Adrenal gland (tissue), 5 donors: ENCODE measurements around the gene SIRT3.

Source experiments
- POLR2A ChIP-seq, 2 donors: fragments of 450-650 bp; IDR thresholded peaks; one replicate each; pipeline ENCODE4 v1.6.1; 2017; ENCODE audit warnings: antibody characterized with exemption in 2 of 2, mild to moderate bottlenecking in 2 of 2, moderate library complexity in 1 of 2
- TF ChIP-seq, protein P1 (sequence below), 6 experiments: fragments of 450-650 bp in 4 of 6; fragments of 200-600 bp in 2 of 6; sonication (generic) in 1 of 6; IDR thresholded peaks; 1 replicate in 5 of 6; 2 replicates in 1 of 6; pipeline versions ENCODE4 v1.5.1 to v1.8.0; 2016 to 2021; ENCODE audit warnings: antibody characterized with exemption in 6 of 6, mild to moderate bottlenecking in 2 of 6, moderate library complexity in 1 of 6
- donor health status: DM: no; HTN: no; CAD: no.

DNA sequence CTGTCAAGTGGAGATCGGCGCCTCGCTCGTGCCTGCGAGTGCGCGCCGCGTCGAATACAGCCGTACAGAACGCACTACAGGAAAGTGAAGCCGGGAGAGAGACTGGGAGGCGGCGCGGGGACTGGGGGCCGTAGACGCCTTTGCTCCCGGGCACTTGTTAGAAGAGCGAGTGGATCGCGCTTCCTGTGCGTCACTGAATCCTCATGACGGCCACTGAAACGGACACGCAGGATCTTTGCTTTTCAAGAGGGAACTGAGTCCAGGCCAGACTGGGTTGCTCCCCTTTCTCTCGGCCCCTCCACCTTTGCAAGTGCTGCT is 28.3 kb downstream of the SIRT3 start:
- no peak for TF ChIP-seq POLR2A (IDR thresholded peaks at IDR 0.05)
- TF ChIP-seq, protein P1, sequence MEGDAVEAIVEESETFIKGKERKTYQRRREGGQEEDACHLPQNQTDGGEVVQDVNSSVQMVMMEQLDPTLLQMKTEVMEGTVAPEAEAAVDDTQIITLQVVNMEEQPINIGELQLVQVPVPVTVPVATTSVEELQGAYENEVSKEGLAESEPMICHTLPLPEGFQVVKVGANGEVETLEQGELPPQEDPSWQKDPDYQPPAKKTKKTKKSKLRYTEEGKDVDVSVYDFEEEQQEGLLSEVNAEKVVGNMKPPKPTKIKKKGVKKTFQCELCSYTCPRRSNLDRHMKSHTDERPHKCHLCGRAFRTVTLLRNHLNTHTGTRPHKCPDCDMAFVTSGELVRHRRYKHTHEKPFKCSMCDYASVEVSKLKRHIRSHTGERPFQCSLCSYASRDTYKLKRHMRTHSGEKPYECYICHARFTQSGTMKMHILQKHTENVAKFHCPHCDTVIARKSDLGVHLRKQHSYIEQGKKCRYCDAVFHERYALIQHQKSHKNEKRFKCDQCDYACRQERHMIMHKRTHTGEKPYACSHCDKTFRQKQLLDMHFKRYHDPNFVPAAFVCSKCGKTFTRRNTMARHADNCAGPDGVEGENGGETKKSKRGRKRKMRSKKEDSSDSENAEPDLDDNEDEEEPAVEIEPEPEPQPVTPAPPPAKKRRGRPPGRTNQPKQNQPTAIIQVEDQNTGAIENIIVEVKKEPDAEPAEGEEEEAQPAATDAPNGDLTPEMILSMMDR (IDR thresholded peaks at IDR 0.05): no peak
